EL (cell line): Measurements from ENCODE around the gene ZNF827.

Source experiments
- DNase-seq: peaks from one replicate; pipeline ENCODE4 v3.0.0-alpha.2; 2016

ZNF827 gene

GRCh38 chr4:145885666-145886065 lies 53.0 kb downstream of the ZNF827 start:
- no peak for DNase-seq

GRCh38 chr4:145884775-145885174 lies 53.8 kb downstream of the ZNF827 start:
- DNase-seq: no peak

- DNase-seq: no peak
These were observed 55.4 kb downstream of the ZNF827 start for GRCh38 chr4:145883101-145883694.

GRCh38 chr4:145882604-145883003 lies 56.0 kb downstream of the ZNF827 start:
- DNase-seq: no peak

- DNase-seq: no peak
These were observed 56.6 kb downstream of the ZNF827 start for GRCh38 chr4:145881989-145882388.

- no peak for DNase-seq
These were observed 57.0 kb downstream of the ZNF827 start for GRCh38 chr4:145881576-145881975.

- no peak for DNase-seq
These were observed 58.2 kb downstream of the ZNF827 start for GRCh38 chr4:145880355-145880960.

GRCh38 chr4:145879598-145879997 lies 59.0 kb downstream of the ZNF827 start:
- DNase-seq: no peak

GRCh38 chr4:145878501-145879435 lies 59.9 kb downstream of the ZNF827 start:
- DNase-seq: peak; percentile 59

- DNase-seq: peak; percentile 17
These were observed 62.0 kb downstream of the ZNF827 start for GRCh38 chr4:145876531-145877180.

- DNase-seq: no peak
These were observed 64.7 kb downstream of the ZNF827 start for GRCh38 chr4:145873901-145874300.

- DNase-seq: no peak
These were observed 67.4 kb downstream of the ZNF827 start for GRCh38 chr4:145871209-145871608.

GRCh38 chr4:145870155-145871020 lies 68.2 kb downstream of the ZNF827 start:
- DNase-seq: no peak

- DNase-seq: no peak
These were observed 69.8 kb downstream of the ZNF827 start for GRCh38 chr4:145868637-145869409.

GRCh38 chr4:145867406-145867805 lies 71.2 kb downstream of the ZNF827 start:
- no peak for DNase-seq

- DNase-seq: no peak
These were observed 71.6 kb downstream of the ZNF827 start for GRCh38 chr4:145866991-145867390.

- no peak for DNase-seq
These were observed 73.2 kb downstream of the ZNF827 start for GRCh38 chr4:145865274-145865941.

GRCh38 chr4:145863191-145863590 lies 75.4 kb downstream of the ZNF827 start:
- DNase-seq: no peak

GRCh38 chr4:145861336-145862318 lies 77.0 kb downstream of the ZNF827 start:
- no peak for DNase-seq

- no peak for DNase-seq
These were observed 77.7 kb downstream of the ZNF827 start for GRCh38 chr4:145860897-145861296.
